AML-193 (cell line): ENCODE measurements around the gene SLC26A9.
"Not testable (repeated sequence)": the region's sequence is repeated elsewhere in the genome, so short reads cannot be mapped to it uniquely, and the experiment has no call there.

Experiments used
- DNase-seq, 2 experiments: peaks; one replicate each; lab custom pipeline; 2025; lab: John Stamatoyannopoulos, UW

Gene SLC26A9

DNA sequence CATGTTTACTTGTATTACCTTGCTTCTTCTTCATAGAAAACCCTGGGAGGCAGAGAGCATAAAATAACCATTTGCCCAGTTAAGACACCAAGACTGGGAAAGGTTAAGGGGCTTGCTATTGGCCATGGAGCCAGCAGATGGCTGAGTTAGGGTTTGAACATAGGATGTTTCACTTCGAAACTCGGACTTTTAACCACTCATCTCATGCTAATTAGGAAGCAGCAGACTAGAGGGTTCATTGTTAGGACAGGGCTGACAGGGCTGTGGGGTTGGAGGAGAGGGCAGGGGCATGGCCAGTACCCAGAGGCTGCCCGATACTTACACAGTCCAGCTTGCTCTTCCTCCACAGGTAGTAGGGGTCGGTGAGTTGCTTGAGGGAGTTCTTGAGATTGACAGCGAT, 17.0 kb downstream of the SLC26A9 start:
- DNase-seq = no peak

DNA sequence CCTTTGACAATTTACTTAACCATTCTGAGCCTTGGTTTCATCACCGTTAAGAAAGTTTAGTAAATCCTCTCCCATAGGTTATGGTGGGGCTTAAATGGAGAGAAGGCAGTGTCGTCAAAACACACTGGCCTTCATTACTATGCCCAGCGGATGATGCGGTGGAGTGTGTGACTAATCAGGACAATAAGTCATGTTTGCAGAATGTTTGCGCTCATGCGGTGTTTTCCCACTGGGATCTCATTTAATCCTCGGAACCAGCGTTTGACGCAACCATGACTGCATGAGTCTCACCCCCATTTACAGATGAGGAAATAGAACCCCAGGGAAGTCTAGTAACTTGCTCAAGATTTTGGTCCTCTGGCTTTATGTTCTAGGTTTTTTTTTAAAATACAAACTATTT, 17.5 kb downstream of the SLC26A9 start:
- DNase-seq = no peak

DNA sequence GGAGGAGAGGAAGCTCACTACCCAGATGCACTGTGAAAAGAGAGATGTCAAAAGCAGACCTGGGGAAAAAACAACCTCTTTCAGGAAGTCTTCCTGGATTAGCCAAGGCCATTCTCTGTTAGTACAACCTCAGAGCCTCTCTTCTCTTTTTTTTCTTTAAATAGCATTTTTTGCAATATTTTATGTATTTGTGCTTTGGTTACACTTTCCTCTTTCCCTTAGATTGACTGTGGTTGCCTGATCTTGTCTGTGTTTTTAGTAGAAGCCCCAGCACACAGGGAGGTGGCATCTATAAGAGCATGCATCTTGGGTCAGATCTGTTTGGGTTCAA, 18.8 kb downstream of the SLC26A9 start:
- DNase-seq = no peak

GRCh38 chr1:205923651-205924459, 19.4 kb downstream of the SLC26A9 start:
- no peak for DNase-seq

DNA sequence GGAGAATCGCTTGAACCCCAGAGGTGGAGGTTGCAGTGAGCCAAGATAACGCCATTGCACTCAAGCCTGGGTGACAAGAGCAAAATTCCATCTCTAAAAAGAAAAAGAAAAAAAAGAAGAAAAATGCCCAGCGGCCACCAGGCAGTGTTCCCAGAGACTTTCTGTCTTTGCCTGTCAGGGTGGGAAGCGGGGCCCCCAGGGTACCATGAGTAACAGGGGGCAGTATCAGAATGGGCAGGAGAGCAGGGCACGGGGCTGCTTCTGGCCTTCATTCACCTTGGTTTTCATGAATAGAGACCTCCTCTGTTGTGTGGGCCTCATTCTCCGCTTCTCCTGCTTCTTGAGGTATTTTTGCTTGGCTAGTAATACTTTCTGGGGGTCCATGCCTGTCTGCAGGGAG, 20.4 kb downstream of the SLC26A9 start:
- no peak for DNase-seq

DNA sequence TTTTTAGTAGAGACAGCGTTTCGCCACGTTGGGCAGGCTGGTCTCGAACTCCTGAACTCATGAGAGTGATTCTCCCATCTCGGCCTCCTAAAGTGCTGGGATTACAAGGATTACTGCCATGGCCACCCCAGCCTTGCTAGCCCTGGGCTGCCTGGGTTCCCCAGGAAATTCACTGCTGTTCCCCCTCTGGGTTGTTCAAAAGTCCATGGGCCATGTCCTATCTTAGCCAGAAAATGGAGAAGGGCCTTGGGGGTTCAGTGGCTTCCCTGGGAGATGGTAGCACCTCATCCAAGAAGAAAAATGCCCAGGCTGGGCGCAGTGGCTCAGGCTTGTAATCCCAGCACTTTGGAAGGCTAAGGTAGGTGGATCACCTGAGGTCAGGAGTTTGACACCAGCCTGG, 20.9 kb downstream of the SLC26A9 start:
- no peak for DNase-seq

- no peak for DNase-seq
Observed at GRCh38 chr1:205921570-205921909, 21.7 kb downstream of the SLC26A9 start.

- DNase-seq = no peak
Observed at GRCh38 chr1:205920861-205921569, 22.2 kb downstream of the SLC26A9 start.

DNA sequence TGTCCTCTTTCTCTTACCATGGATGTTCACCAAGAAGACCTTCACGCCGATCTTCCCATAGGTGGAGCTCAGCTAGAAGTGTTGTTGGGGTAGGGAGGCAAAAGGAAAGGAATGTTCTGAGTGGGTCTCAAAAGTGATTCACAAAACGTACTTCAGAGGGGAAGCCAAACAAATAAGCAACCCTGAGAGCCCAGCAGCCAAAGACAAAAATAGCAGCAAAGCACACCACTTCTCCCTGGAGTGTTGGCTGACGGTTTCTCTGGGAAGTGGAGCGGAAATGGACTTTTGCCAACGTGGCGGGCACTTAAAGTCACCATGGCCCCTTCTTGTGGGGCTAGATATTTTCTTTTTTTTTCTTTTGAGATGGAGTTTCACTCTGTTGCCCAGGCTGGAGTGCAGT, 23.1 kb downstream of the SLC26A9 start:
- DNase-seq = no peak

DNA sequence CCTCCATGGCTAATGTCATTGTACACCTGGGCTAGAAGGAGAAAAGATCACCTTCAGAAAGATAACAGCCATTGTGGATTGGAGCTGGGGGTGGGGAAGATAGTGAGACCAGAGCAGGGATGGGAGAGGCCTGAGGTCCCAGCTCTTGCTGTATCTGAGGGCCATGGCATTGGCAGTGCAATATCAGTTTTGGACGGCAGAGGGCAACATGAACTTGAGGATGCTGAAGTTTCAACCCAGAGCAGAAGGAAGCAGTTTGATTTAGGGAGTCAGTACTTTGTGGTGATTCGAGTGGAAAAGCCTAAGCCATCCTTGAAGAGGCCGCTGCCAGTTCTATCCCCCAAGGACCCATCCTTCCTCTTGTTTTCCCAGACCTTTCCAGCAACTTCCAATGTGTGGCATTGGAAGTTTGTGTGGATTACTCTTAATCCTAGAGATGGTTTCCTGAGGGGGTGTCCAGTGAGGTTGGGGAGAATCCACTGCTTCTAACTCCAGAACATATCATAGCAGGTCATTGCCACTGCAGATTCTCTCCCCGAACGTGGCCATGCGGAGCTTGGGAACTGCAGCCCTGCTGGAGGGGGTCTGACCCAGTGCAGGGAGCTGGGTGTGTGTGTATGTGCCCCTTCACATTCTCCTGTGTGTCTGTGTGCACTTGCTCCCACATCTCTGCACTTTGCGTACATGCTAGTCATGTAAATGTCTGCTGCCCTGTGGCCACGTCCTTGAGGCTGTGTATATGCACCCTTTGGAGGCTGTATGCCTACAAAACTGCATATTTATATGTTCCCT, 24.1 kb downstream of the SLC26A9 start:
- peak; percentile 52 to 61 for DNase-seq

GRCh38 chr1:205917466-205918238, 25.6 kb downstream of the SLC26A9 start:
- DNase-seq = no peak

GRCh38 chr1:205916541-205916940, 26.7 kb downstream of the SLC26A9 start:
- no peak for DNase-seq

DNA sequence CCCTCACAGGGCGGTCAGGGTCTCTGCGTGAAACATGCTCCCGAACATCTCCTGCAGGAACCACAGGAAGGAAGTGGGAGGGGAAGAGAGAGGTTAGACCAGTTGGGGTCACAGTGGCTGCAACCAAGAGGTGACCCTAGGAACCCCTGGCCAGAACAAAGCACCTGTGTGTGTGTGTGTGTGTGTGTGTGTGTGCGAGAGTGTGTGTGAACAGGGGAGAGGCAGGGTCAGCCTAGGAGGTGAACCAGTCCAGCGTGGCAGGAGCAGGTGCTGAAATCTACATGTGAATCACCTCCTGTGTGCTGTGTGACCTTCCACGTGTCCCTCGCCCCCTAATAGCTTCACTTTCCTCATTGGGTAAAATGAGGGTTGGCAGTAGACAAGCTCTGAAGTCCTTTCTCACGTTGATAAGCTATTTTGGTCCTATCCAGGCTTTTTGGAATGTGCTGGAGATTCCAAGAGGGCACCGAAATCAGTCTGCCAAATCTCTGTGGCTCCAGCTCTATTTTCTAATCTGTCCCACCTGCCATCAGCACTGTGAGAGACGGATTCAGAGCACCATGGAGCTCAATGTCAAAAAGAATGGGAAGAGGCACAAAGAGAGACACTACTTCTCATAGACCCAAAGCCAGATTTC, 27.8 kb downstream of the SLC26A9 start:
- no peak for DNase-seq

DNA sequence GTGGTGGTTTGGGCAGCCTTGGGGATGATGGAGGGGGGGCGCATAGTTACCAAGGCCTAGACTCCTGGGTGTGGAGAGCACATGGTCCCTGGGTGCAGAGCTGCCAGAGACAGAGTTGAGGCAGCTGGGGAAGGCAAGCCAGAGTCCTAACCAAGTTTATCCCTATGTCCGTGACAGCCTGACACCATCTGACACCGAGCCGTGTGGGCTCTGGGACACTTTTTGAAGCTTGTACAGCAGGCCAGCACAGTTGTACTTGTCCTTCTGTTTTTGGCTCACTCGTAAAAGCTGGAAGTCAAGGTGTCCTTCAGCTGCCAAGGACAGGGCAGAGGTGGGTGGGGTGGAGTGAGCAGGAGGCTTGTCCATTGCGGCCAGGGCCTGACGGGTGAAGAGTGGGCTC, 28.5 kb downstream of the SLC26A9 start:
- DNase-seq = no peak

DNA sequence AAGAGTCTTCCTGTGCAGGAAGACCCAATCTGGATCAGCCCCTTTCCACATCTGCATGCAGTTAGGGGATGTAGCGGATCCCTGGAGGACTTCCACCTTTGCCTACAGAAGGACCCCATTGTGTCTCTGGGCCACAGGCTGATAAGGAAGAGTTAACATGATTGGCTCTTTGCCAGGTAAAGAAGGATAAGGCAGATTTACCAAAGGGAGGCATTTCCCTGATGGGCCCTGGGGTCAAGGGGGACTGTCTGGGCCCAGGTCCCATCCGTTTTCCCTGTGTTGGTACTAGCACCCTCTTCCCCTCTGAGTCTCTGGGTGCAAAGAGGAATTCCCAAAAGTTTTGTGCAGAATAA, 29.1 kb downstream of the SLC26A9 start:
- no peak for DNase-seq

DNA sequence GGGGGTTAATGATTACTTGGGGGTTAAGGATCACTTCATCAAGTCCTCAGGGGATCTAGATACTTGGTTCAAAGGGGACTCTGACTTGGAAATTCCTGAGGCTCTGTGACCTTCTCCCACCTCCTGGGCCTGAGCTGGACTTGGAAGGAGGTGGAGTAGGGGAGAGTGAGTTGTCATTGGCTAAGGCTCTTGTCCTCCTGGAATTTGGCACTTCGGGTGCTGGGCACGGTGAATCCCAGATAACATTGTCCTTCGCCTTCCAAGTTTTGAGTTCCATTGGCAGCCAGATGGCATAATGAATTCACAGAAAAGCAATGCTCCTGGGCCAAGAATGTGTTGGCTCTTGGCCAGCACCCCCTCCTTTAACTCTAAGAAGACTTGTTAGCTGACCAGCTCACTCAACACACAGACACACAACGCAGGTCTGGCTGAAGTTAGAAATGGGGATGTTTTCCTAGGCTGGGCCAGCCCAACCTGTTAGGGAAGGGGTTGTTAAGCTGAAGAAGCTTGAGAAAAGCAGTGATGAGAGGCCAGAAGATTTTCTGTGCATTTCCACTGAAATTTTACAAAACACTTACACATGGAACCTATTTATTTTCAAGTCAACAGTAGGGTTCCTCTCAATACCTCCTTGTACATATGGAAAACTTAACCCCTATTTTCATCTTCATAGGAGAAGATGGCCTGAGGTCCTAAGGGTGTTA, 29.7 kb downstream of the SLC26A9 start:
- DNase-seq = no peak

DNA sequence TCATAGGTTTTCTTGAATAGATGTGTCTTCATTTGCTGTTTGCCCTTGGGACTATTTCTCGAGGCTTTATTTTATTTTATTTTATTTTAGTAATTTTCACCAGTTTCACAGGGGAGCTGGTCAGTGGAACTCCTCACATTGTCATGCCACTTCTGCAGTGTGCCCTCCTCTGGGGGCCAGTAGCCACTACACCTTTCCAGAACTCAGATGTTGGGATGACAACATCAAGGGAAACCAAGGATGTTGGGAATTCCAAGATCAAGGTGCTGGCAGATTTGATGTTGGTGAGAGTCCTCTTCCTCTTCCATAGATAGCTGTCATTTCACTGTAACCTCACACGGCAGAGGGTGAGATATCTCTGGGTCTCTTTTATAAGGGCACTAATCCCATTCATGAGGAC, 35.5 kb downstream of the SLC26A9 start:
- peak in 1 of 2 experiments; percentile 20 for DNase-seq

DNA sequence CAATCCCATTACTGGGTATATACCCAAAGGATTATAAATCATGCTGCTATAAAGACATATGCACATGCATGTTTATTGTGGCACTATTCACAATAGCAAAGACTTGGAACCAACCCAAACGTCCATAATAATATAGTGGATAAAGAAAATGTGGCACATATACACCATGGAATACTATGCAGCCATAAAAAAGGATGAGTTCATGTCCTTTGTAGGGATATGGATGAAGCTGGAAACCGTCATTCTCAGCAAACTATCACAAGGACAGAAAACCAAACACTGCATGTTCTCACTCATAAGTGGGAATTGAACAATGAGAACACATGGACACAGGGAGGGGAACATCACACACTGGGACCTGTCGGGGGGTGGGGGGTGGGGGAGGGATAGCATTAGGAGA, 38.2 kb downstream of the SLC26A9 start:
- DNase-seq = not testable (repeated sequence)

DNA sequence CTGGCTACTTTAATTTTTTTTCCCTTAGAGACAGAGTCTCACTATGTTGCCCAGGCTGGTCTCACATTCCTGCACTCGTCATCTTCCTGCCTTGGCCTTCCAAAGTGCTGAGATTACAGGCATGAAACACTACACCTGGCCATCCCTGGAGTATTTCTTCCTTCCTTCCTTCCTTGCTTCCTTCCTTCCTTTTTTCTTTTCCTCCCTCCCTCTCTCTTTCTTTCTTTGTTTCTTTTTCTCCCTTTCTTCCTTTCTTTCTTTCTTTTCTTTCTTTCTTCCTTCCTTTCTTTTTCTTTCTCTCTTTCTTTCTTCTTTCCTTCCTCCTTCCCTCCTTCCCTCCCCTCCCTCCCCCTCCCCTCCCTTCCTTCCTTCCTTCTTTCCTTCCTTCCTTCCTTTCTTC, 46.9 kb downstream of the SLC26A9 start:
- DNase-seq = no peak

GRCh38 chr1:205894119-205894518, 49.1 kb downstream of the SLC26A9 start:
- DNase-seq = not testable (repeated sequence)

DNA sequence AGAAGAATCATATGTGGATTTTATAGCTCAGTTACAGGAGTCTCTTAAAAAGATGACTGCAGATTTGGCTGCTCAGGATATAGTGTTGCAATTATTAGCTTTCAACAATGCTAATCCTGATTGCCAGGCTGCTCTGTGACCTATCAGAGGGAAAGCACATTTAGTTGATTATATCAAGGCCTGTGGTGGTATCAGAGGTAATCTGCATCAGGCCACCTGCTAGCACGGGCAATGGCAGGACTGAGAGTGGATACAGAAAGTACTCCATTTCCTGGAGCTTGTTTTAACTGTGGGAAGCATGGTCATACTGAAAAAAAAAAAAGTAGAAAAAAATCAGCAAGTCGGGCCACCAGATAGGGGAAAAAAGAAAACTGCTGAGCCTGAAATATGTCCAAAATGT, 51.1 kb downstream of the SLC26A9 start:
- not testable (repeated sequence) for DNase-seq
